Measurements from ENCODE around the gene PIBF1.

DNA sequence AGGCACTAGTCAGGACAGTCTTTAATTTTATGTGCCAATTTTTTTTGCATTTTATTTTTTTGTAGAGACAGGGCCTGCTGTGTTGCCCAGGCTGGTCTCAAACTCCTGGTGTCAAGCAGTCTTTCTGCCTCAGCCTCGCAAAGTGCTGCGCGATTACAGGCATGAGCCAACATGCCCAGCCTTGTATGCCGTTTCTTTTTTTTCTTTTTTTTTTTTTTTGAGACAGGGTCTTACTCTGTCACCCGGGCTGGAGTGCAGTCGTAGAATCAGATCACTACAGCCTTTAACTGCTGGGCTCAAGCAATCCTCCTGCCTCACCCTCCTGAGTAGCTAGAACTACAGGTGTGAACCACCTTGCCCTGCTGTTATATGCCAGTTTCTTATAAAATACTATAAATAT, 27.8 kb upstream of the PIBF1 start:
- TF ChIP-seq, protein P1, sequence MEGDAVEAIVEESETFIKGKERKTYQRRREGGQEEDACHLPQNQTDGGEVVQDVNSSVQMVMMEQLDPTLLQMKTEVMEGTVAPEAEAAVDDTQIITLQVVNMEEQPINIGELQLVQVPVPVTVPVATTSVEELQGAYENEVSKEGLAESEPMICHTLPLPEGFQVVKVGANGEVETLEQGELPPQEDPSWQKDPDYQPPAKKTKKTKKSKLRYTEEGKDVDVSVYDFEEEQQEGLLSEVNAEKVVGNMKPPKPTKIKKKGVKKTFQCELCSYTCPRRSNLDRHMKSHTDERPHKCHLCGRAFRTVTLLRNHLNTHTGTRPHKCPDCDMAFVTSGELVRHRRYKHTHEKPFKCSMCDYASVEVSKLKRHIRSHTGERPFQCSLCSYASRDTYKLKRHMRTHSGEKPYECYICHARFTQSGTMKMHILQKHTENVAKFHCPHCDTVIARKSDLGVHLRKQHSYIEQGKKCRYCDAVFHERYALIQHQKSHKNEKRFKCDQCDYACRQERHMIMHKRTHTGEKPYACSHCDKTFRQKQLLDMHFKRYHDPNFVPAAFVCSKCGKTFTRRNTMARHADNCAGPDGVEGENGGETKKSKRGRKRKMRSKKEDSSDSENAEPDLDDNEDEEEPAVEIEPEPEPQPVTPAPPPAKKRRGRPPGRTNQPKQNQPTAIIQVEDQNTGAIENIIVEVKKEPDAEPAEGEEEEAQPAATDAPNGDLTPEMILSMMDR (conservative IDR thresholded peaks at IDR 0.05; ENCODE audit: low read depth, low read length), result no peak
- no peak for TF ChIP-seq EZH2phosphoT487 (IDR thresholded peaks at IDR 0.05; ENCODE audit: borderline replicate concordance, low read length)
- TF ChIP-seq EZH2 (IDR thresholded peaks at IDR 0.05; ENCODE audit: low read length, unreplicated experiment), result no peak

All from PC-3 (cell line).